ENCODE measurements around the gene MARCHF3.

- TF ChIP-seq POLR2AphosphoS5 (IDR thresholded peaks at IDR 0.05; ENCODE audit: low read depth, low read length) (no peak), POLR2A (IDR thresholded peaks at IDR 0.05; ENCODE audit: low read depth, low read length) (no peak), TAF1 (IDR thresholded peaks at IDR 0.05; ENCODE audit: borderline replicate concordance, low read depth, low read length) (no peak)
Observed at GRCh38 chr5:126924331-126925033, 105.9 kb downstream of the MARCHF3 start.

All from GM12892 (cell line).